PC-9 (cell line): ENCODE results near the gene RNF149.

Source experiments
- CTCF ChIP-seq: fragments of 200-600 bp; sonication (generic); conservative IDR thresholded peaks from 2 replicates; pipeline ENCODE4 v1.6.1; 2017; ENCODE audit warnings: mixed run types, antibody characterized with exemption, mild to moderate bottlenecking, moderate library complexity
- EZH2 ChIP-seq: fragments of 200-600 bp; sonication (generic); IDR thresholded peaks from 2 replicates; pipeline ENCODE4 v1.8.0; 2017; ENCODE audit warnings: antibody characterized with exemption, low read depth

- TF ChIP-seq CTCF, result no peak
- no peak for TF ChIP-seq EZH2
Measured at GRCh38 chr2:101253703-101254450, 54.6 kb downstream of the RNF149 start.
